HG03280 (cell line): Measurements from ENCODE around the gene RAPGEFL1.
"Not testable (repeated sequence)": the region's sequence is repeated elsewhere in the genome, so short reads cannot be mapped to it uniquely, and the experiment has no call there.

Experiments used
- ATAC-seq: cut with Tn5 transposase; IDR thresholded peaks from one replicate; pipeline ENCODE4 v1.9.1; 2021; ENCODE audit warnings: mild to moderate bottlenecking, moderate library complexity; ENCODE audit not compliant: unreplicated experiment

The RAPGEFL1 gene

GRCh38 chr17:40173778-40174135 is 3.5 kb upstream of the RAPGEFL1 start:
- ATAC-seq: no peak

- ATAC-seq: no peak
These were observed 2.8 kb upstream of the RAPGEFL1 start for GRCh38 chr17:40174514-40174913.

- ATAC-seq: no peak
These were observed 1.1 kb upstream of the RAPGEFL1 start for GRCh38 chr17:40175928-40176753.

- no peak for ATAC-seq
These were observed 538 bp upstream of the RAPGEFL1 start for GRCh38 chr17:40176754-40177110.

- no peak for ATAC-seq
These were observed 841 bp downstream of the RAPGEFL1 start for GRCh38 chr17:40178021-40178601.

- ATAC-seq: no peak
These were observed 1.4 kb downstream of the RAPGEFL1 start for GRCh38 chr17:40178660-40179059.

- ATAC-seq: no peak
These were observed 2.8 kb downstream of the RAPGEFL1 start for GRCh38 chr17:40179923-40180659.

GRCh38 chr17:40180694-40181093 is 3.4 kb downstream of the RAPGEFL1 start:
- ATAC-seq: no peak

GRCh38 chr17:40181205-40181604 is 3.9 kb downstream of the RAPGEFL1 start:
- ATAC-seq: no peak

GRCh38 chr17:40182606-40183005 is 5.3 kb downstream of the RAPGEFL1 start:
- ATAC-seq: no peak

GRCh38 chr17:40187238-40187637 is 10.0 kb downstream of the RAPGEFL1 start:
- ATAC-seq: no peak

GRCh38 chr17:40188694-40189093 is 11.4 kb downstream of the RAPGEFL1 start:
- ATAC-seq: no peak

- no peak for ATAC-seq
These were observed 13.1 kb downstream of the RAPGEFL1 start for GRCh38 chr17:40190197-40191021.

GRCh38 chr17:40191237-40192208 is 14.3 kb downstream of the RAPGEFL1 start:
- peak; percentile 72 for ATAC-seq

GRCh38 chr17:40192961-40193360 is 15.7 kb downstream of the RAPGEFL1 start:
- ATAC-seq: no peak

GRCh38 chr17:40194821-40195220 is 17.6 kb downstream of the RAPGEFL1 start:
- ATAC-seq: no peak

- no peak for ATAC-seq
These were observed 20.3 kb downstream of the RAPGEFL1 start for GRCh38 chr17:40197550-40197949.

- ATAC-seq: not testable (repeated sequence)
These were observed 20.7 kb downstream of the RAPGEFL1 start for GRCh38 chr17:40197965-40198456.

- no peak for ATAC-seq
These were observed 21.3 kb downstream of the RAPGEFL1 start for GRCh38 chr17:40198576-40198975.

- no peak for ATAC-seq
These were observed 25.9 kb downstream of the RAPGEFL1 start for GRCh38 chr17:40203131-40203530.
